ENCODE measurements around the gene COA8.
A peak's percentile ranks its signal among the peaks of the same experiment; 100 is the strongest.
"Not testable (repeated sequence)": the region's sequence is repeated elsewhere in the genome, so short reads cannot be mapped to it uniquely, and the experiment has no call there.

Gene COA8

DNA sequence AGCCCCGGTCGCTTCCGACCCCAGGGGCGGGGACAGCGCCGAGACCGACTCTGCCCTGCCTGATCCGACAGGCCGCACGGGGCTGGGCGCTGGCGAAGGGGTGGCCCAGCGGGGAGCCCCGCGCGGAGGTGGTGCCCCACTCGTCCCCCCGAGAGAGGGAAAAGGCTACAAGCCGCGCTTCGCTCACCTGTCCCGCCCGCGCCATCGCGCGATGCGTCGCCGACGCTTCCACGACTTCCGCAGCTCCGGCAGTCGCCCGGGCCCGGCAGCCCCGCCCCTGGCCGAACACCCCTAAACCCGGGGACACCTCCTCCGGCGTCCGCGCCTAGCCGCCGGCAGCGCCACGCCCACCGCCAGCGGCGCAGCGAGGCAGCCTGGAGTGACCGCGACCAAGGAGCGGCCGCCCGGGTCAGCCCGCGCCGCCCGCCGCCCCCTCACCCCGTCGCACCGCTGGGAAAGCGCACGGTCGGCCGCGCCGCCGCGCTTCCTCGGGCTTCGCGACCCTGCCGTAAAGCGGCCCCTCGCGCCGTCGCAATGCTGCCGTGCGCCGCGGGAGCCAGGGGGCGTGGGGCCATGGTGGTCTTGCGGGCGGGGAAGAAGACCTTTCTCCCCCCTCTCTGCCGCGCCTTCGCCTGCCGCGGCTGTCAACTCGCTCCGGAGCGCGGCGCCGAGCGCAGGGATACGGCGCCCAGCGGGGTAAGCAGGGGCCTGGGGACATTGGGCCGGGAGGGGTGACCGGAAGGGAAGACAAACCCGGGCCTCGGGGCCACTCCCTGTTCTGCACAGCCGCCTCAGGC, at the start of gene COA8, which contains the start of gene BAG5:
Gene COA8, plus strand, starts transcription at position 532 of the 797 bp plus-strand sequence. Its CDS starts 42 bp downstream, at position 574.
Gene BAG5, minus strand, starts transcription at position 229 of the 797 bp plus-strand sequence. CDS start 1,493 bp downstream, outside the sequence.
- peak; percentile 98 for DNase-seq

DNA sequence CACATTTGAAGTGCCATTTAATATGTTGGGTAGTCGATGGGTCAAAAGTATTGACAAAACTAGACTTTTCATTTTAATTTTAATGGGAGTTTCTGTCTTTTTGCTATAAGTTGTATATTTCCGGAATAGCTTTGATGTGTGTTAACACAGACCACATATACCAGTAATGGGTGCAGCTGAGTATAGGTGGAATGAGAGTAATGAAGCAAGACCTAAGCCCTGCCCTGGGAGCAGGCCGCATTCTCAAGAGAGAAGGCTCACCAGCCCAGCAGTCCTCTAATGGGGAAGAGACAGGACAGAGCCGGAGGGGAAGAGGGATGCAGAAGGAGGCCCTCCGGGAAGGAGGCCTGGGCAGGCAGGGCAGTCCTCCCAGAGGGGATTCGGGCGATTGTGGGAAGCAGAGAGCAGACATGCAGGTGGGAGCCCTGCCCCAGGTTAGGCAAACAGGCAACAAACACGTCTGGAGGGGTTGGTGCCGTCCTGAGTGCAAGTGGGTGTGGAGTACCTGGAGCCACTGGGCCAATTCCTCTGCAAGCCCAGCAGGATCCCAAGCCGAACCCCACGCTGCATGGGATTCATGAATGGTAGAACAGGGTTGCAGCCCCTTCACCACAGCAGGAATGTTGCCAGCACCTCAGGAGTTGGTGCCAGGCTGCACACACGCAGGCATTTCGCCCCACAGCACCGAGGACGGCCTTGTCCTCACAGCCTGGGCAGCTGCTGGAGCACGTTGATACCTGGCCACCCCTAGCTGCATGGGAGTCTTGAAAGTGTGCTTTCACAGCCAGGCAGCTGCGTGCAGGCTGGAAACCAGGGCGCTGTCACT, 48.0 kb upstream of the COA8 start:
- no peak for DNase-seq

- no peak for DNase-seq
These were observed 46.2 kb upstream of the COA8 start for GRCh38 chr14:103516426-103517173.

DNA sequence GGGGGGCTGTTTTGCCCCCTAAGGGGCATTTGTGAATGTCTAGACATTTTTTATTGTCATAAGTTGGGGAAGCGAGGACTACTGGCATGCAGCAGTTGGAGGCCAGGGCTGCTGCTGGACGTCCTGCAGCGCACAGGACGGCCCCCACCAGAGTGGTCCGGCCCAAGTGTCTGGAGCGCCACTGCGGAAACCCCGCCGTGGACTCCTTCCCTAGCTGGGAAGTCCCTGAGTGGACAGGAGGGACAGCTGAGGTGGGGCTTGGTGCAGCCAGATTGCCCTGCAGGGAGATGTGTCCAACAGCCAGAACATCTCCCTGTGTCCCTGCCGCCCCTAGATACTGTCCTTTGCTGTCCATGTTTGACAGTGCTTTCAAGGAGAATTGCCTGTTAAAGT, 45.6 kb upstream of the COA8 start:
- no peak for DNase-seq

DNA sequence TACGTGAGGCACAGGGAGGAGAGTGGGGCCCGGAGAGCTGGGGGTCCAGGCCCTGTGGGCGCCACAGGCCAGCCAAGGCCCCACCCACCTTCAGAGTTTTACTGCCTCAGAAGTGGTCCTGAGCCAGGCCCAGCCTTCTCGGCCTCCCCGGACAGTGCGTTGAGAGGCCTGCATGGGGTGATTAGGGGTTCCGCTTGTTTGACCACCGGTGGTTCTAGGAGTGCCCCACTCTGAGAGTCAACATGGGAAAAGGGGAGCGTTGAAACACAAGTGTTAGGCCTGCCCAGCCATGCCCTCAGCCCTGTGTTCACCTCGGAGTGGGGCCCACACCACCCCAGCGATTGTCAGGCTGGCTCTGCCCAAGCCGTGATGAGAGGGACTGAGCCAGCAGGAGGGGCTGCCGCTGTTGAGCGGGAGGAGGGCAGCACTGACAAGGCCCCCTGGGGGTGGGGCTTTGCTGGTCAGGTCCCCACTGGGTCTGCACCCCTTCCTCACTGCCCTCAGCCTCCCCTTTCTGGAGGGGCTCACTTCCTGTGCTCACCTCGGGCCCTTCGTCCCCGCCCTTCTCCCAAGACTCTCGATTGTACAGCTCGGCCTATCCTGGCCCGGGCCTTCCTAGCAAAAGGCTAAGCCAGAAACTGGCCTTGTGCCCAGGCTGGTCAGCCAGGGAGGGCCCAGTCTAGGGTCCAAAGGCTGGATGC, 44.9 kb upstream of the COA8 start:
- peak; percentile 37 for DNase-seq

- peak; percentile 71 for DNase-seq
These were observed 44.2 kb upstream of the COA8 start for GRCh38 chr14:103518422-103519042.

- DNase-seq = peak; percentile 47
These were observed 43.5 kb upstream of the COA8 start for GRCh38 chr14:103519043-103519836.

GRCh38 chr14:103519837-103520212, 42.9 kb upstream of the COA8 start:
- no peak for DNase-seq

DNA sequence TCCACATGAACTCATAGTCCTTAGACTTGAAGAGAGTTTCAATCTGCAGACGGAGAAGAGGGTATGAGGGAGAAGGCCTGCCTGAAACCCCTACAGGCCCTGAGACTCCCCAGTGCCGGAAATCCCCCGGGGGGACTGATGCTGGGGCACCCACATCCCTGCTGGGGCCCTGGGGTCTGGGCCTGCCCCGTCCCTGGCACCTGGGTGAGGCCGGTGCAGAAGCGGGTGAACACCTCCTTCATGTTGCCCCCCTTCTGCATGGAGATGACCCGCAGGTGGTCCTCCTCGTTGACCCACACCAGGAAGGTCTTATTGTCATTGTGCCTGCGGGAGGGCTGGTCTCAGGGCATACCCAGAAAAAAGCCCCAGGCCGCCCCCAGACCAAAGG, 42.5 kb upstream of the COA8 start:
- DNase-seq = no peak

DNA sequence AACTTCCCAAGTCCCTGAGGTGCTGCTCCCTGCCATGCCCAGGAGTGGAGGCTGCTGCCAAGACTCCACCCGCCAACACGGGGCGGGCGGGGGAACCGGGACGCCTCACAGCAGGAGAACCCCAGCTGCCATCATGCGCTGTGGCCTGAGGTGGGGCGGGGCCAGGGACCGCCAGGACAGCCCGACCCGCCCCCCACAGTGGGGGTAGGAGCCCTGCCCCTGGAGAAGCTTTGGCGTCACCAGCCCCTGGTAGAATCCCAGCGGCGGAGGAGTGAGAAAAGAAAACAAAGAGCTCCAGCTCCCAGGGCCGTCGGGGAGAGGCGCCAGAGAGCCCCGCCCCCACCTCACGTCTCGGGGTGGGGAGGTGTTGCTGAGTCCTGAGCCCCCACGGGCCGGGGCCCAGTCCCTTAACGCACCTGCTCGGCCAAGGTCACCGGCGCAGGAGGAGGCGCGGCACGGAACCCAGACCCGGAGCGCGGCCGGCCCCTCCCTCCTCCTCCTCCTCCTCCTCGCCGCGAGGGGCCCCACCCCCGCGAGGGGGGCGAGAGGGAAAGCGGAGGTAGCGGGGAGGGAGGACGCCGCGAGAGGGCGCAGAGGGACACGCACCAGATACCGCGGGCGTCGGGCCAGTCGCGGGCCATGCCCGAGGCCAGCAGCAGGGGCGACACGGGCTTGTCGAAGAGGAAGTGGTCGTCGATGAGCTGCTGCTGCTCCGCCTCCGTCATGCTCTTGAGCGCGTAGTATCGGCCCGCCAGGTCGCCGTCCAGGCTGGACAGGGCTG, 41.9 kb upstream of the COA8 start:
- DNase-seq = peak; percentile 93

GRCh38 chr14:103521438-103521950, 41.3 kb upstream of the COA8 start:
- peak; percentile 68 for DNase-seq

- DNase-seq = peak; percentile 78
These were observed 40.7 kb upstream of the COA8 start for GRCh38 chr14:103521951-103522563.

GRCh38 chr14:103522649-103523574, 39.8 kb upstream of the COA8 start, which contains the start of gene CKB:
TSS of gene CKB (minus strand) at chr14:103522830. CDS start at chr14:103522493, 337 bp downstream.
- DNase-seq = peak; percentile 95

GRCh38 chr14:103523575-103523954, 39.2 kb upstream of the COA8 start:
- no peak for DNase-seq

DNA sequence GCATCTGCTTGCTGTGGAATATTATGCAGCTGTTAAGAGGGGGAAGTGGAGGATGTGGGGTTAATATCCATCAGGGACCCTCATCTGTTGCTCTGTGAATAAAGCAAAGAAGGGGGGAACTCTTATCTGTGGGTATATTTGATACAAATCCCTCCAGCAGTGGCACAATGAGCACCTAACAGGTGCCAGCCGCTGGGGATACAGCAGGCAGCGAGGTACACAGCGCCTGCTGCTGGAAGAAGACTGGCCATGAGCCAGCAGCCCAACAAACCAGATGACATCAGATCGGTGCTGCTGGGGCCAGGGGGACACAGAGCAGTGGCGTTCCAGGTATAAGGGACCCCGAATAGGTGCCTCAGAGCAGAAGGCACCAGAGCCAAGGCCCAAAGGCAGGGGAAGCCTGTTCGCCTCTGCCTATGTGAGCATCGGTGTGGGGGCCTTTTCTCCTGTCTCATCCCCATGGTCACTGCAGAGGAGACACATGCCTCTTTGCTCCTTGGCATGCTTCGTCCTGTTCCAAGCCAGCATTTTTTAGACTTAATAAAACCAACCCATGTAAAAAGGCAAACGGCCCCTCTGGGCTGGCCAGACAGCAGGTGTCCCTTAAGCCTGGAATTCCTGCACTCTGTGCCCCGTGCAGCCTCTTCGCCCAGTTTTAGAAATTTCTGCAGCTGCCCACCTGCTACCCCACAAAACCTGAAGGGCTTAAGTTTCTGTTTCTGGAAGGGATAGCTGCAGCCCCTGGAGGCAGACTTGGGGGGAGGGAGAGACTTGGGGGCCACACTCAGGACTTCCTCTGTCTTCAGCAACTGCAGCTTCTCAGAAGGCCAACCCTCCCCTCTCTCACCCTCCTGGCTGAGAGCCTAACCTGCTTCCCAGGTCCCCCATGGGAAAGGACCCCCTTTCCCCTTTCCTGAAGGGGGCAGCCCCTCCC, 38.5 kb upstream of the COA8 start:
- peak; percentile 45 for DNase-seq

DNA sequence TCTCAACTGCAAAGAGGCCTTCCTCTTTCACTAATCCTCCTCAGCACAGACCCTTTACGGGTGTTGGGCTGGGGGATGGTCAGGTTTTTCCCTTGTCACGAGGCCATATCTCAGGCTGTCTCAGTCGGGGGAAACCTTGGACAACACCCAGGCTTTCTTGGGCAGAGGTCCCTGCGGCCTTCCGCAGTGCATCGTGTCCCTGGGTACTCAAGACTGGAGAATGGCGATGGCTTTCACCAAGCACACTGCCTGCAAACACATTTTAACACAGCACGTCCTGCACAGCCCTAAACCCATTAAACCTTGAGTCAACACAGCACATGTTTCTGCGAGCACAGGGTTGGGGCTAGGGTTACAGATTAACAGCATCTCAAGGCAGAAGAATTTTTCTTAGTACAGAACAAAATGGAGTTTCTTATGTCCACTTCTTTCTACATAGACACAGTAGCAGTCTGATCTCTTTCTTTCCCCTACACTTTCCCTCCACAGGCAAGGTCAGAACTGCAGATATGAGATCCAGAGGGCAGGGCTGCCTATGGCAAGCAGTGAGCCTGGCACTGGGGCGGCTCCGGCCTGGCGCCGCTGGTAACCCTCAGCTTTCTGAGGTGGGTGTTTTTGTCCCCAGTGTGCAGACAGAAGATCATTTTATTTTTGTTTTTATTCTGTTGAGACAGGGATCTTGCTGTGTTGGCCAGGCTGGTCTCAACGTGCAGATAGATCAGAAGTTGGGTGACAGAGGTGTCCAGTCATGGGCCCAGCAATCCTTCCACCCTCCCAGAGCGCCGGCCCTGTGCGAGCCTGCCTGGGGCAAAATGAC, 37.1 kb upstream of the COA8 start:
- DNase-seq = not testable (repeated sequence)

All from NCI-H69 (cell line).